Measurements from ENCODE around the gene USH2A.

Gene USH2A

DNA sequence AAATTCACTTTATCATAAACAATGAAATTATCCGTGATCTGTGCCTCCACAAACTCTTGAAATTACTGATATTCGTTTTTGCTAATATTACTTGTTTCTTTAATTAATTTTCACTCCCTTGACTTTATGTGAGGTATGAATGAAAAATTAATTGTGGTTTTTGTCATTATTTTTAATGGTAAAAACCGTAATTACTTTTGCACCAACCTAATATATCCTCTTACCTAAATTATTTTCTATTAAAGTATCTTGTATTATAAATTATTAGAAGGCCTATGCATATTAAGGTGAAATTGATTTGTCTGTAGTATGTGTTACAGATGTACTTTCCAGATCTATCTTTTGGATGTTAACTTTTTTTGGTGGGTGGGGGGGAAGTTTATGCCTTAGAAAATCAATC lies 540.2 kb downstream of the USH2A start:
- no peak overlapping the region for H3K27ac ChIP-seq (ENCODE audit: low read length)
- TF ChIP-seq, protein P1, sequence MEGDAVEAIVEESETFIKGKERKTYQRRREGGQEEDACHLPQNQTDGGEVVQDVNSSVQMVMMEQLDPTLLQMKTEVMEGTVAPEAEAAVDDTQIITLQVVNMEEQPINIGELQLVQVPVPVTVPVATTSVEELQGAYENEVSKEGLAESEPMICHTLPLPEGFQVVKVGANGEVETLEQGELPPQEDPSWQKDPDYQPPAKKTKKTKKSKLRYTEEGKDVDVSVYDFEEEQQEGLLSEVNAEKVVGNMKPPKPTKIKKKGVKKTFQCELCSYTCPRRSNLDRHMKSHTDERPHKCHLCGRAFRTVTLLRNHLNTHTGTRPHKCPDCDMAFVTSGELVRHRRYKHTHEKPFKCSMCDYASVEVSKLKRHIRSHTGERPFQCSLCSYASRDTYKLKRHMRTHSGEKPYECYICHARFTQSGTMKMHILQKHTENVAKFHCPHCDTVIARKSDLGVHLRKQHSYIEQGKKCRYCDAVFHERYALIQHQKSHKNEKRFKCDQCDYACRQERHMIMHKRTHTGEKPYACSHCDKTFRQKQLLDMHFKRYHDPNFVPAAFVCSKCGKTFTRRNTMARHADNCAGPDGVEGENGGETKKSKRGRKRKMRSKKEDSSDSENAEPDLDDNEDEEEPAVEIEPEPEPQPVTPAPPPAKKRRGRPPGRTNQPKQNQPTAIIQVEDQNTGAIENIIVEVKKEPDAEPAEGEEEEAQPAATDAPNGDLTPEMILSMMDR (IDR thresholded peaks at IDR 0.05; ENCODE audit: low read length) = no peak
- TF ChIP-seq EZH2 (optimal IDR thresholded peaks at IDR 0.05; ENCODE audit: low read depth, low read length) (no peak), EZH2phosphoT487 (IDR thresholded peaks at IDR 0.05; ENCODE audit: low read length) (no peak)
- no peak overlapping the region for H3K4me2 ChIP-seq (ENCODE audit: low read depth, low read length)

DNA sequence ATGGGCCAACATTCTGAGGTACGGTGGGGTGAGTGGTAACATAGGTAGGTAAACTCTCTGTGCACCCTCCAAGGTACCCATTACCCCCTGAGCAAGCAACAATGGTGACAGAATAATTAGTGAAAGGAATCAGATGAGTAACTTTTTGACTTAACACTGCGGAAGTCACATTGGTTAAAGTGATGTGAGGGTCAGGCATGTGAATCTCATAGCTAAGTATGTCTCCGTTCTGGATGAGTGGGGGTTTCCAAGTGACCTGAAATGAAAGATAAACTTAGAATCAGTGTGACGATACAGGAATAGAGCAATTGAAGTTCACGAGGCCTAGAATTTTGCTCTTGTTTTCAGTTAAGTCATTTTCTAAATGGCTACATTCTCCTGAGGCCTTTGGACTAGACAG lies 544.4 kb downstream of the USH2A start:
- Histone ChIP-seq H3K27me3 (replicated peaks; ENCODE audit: insufficient read depth, low read length) (no peaks in the 10 kb centered on the region), H3K79me2 (ENCODE audit: low read length) (no peaks in the 10 kb centered on the region), H3K4me2 (ENCODE audit: low read depth, low read length) (no peak overlapping the region), H3K4me3 (ENCODE audit: low read length) (no peak overlapping the region), H3K9me3 (replicated peaks; ENCODE audit: insufficient read depth, low read length) (no peaks in the 10 kb centered on the region), H2AFZ (ENCODE audit: low read length) (no peak overlapping the region), H3F3A (ENCODE audit: insufficient read depth, low read length) (no peaks in the 10 kb centered on the region), H3K27ac (ENCODE audit: low read length) (no peak overlapping the region), H3K4me1 (ENCODE audit: low read length) (peaks cover 7% of the 10 kb centered on the region; the same call in 1 of the 2 replicates), H3K36me3 (replicated peaks; ENCODE audit: insufficient read depth, low read length) (no peaks in the 10 kb centered on the region), H3K9me2 (replicated peaks; ENCODE audit: insufficient read depth, low read length) (no peaks in the 10 kb centered on the region), H4K20me1 (ENCODE audit: insufficient read depth, low read length) (no peaks in the 10 kb centered on the region), H3K9ac (ENCODE audit: low read length) (no peak overlapping the region)
- TF ChIP-seq EZH2phosphoT487 (IDR thresholded peaks at IDR 0.05; ENCODE audit: low read length) (no peak), EZH2 (optimal IDR thresholded peaks at IDR 0.05; ENCODE audit: low read depth, low read length) (no peak)
- TF ChIP-seq, protein P1 (IDR thresholded peaks at IDR 0.05; ENCODE audit: low read length) = no peak
- DNase-seq = no peak

More for the DNA sequence above, 540.2 kb downstream of the USH2A start:
- no peak overlapping the region for H3K9ac ChIP-seq (ENCODE audit: low read length)
- no peaks in the 10 kb centered on the region for H3K27me3 ChIP-seq (replicated peaks; ENCODE audit: insufficient read depth, low read length)
- H3F3A ChIP-seq (ENCODE audit: insufficient read depth, low read length) = no peaks in the 10 kb centered on the region
- H3K9me2 ChIP-seq (replicated peaks; ENCODE audit: insufficient read depth, low read length) = no peaks in the 10 kb centered on the region
- no peaks in the 10 kb centered on the region for H3K79me2 ChIP-seq (ENCODE audit: low read length)
- no peaks in the 10 kb centered on the region for H3K36me3 ChIP-seq (replicated peaks; ENCODE audit: insufficient read depth, low read length)
- no peaks in the 10 kb centered on the region for H4K20me1 ChIP-seq (ENCODE audit: insufficient read depth, low read length)
- H3K4me1 ChIP-seq (ENCODE audit: low read length) = no peaks in the 10 kb centered on the region
- DNase-seq = no peak
- H2AFZ ChIP-seq (ENCODE audit: low read length) = no peak overlapping the region
- H3K9me3 ChIP-seq (replicated peaks; ENCODE audit: insufficient read depth, low read length) = no peaks in the 10 kb centered on the region
- no peak overlapping the region for H3K4me3 ChIP-seq (ENCODE audit: low read length)

DNA sequence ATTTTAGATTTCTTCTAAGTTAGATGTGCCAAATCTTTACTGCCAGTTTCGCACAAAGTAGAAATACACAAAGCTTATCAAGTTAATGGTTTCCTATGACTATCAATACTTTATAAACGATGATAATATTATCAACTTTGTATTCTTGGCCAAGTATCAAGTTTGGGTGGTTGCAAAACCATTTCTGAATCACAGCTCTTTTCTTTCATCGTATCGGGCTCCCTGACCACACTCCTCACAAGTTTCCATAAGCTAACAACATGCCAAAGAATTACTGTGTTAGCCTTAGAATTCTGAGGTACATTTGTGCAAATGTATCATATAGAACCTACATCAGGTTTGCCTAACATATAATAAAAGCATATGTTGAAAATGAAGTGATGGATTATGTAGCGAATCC lies 545.1 kb downstream of the USH2A start:
- Histone ChIP-seq H3K27me3 (replicated peaks; ENCODE audit: insufficient read depth, low read length) (no peaks in the 10 kb centered on the region), H3K27ac (ENCODE audit: low read length) (no peak overlapping the region), H3K36me3 (replicated peaks; ENCODE audit: insufficient read depth, low read length) (no peaks in the 10 kb centered on the region), H3K79me2 (ENCODE audit: low read length) (no peaks in the 10 kb centered on the region), H2AFZ (ENCODE audit: low read length) (no peak overlapping the region), H3F3A (ENCODE audit: insufficient read depth, low read length) (no peaks in the 10 kb centered on the region), H3K4me1 (ENCODE audit: low read length) (peaks cover 7% of the 10 kb centered on the region; the same call in 1 of the 2 replicates), H3K9me3 (replicated peaks; ENCODE audit: insufficient read depth, low read length) (no peaks in the 10 kb centered on the region), H4K20me1 (ENCODE audit: insufficient read depth, low read length) (no peaks in the 10 kb centered on the region), H3K4me2 (ENCODE audit: low read depth, low read length) (no peak overlapping the region), H3K9me2 (replicated peaks; ENCODE audit: insufficient read depth, low read length) (no peaks in the 10 kb centered on the region), H3K9ac (ENCODE audit: low read length) (no peak overlapping the region), H3K4me3 (ENCODE audit: low read length) (no peak overlapping the region)
- TF ChIP-seq, protein P1 (IDR thresholded peaks at IDR 0.05; ENCODE audit: low read length) = no peak
- no peak for TF ChIP-seq EZH2phosphoT487 (IDR thresholded peaks at IDR 0.05; ENCODE audit: low read length)
- DNase-seq = no peak
